Measurements from ENCODE around the gene PTTG1IP2.

The PTTG1IP2 gene

DNA sequence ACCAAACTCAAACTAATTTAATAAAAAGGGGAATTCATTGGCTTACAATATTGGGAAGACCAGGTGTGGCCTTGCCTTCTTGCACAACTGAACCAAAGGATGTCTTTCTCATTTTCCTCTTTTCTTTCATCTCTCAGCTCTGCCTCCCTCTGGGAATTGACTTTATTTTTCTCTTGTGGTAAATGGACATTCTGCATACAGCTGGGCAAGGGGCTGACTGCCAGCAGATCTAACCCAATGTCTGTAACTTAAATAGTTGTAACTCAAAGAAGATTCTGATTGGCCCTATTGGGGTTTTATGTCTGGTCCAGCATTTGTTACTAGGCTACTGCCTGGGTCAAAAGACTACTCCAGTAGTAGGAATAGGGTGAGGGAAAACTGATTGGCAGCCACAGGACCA, 15.3 kb downstream of the PTTG1IP2 start:
- no peak for DNase-seq

GRCh38 chr7:90485734-90486316, 16.4 kb downstream of the PTTG1IP2 start:
- no peak for DNase-seq

DNA sequence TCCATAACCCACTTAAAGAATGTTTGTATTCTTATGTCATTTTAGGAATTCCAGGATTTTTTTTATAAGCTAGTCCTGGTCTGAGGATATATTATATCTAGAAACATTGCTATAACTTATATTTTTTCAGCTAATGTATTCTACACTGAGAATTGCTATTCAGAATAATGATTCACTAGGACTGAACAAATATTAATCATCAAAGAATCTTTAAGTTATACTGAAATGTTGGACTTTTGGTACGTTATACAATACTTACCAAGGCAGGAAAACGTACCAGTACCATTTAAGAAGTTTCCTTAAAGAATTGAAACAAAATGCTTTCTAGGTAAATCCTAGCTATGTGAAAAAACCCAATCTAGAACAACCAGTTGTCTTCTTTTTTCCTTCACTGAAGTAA, 18.4 kb downstream of the PTTG1IP2 start:
- DNase-seq, result no peak

DNA sequence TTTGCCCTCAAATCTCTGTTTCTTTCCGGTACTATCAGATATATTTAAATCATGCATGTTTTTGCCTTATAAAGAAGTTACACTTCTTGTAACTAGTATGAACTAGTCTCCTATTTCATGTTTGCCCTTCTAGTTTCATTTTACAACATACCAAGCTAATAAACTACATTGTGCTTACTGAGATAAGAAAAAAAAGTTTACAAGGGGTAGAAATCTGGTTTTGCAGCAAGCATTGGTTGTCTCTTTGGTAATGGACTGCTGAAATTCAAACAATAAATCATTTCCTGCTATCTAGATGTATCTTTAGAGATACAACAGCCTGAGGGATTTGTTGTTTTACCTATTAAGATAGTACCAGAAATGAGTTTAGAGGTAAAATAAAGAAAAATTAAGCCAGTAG, 18.8 kb downstream of the PTTG1IP2 start:
- no peak for DNase-seq

- DNase-seq, result no peak
Observed at GRCh38 chr7:90492250-90492649, 22.8 kb downstream of the PTTG1IP2 start.

- no peak for DNase-seq
Observed at GRCh38 chr7:90495241-90495640, 25.8 kb downstream of the PTTG1IP2 start.

GRCh38 chr7:90502539-90502938, 33.1 kb downstream of the PTTG1IP2 start:
- no peak for DNase-seq

GRCh38 chr7:90503367-90503766, 33.9 kb downstream of the PTTG1IP2 start:
- no peak for DNase-seq

GRCh38 chr7:90507692-90508091, 38.3 kb downstream of the PTTG1IP2 start:
- no peak for DNase-seq

GRCh38 chr7:90511776-90512175, 42.3 kb downstream of the PTTG1IP2 start:
- no peak for DNase-seq

DNA sequence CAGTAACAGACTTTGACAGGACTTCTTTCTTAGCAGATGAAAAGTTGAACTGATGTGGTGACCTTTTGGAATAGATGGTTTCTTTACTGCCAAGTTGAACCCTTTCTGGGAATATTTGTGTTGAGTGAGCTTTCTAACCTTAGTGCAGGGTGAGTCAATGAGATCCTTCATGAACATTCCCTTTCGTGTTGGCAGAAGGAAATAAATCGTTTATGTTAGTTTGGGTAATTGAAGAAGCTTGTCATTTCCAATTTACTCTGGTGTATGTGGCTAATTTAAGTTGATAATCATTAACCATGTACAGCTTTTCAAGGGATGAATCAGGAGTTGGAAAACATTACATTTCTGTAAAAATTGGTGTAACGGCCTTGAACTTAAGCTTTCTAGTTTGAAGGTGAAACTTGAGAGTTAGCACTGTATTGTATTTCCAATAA, 43.4 kb downstream of the PTTG1IP2 start:
- no peak for DNase-seq

- DNase-seq, result no peak
Observed at GRCh38 chr7:90516257-90516656, 46.8 kb downstream of the PTTG1IP2 start.

DNA sequence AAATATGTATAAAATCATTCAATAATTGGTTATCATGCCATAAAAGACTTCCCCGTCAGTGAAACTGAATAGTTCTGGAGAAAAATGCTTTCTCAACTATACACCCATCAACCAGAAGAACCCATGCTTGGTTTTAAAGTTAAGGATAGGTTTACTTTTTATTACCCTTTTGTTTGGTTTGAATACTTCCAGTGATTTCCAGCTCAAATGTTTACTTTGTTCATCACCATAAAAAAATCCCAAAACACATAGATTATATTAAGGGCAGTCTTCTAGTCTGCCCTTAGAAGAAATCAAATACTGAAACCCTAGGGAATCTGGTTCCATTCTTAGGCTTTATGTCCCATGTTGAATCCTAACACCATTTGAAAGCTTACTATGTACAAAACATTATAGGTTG, 49.2 kb downstream of the PTTG1IP2 start:
- DNase-seq, result no peak

DNA sequence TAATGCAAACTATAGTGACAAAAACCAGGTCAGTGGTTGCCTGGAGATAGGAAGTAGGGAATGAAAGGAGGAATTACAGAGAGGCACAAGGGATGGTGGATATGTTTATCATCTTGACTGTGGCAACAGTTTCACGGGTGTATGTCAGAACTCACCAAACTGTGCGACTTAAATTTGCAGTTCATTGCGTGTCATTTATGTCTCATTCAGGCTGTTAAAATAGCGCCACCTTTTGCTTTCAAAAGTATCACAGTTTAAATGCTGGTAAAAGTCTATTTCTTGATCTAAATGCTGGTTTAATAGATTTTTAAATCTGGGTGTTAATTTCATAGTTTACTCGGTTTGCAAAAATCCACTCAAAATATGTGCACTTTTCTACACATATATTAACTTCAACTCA, 51.0 kb downstream of the PTTG1IP2 start:
- peak; percentile 45 for DNase-seq

GRCh38 chr7:90530263-90530662, 60.8 kb downstream of the PTTG1IP2 start:
- no peak for DNase-seq

GRCh38 chr7:90532231-90532929, 62.9 kb downstream of the PTTG1IP2 start:
- no peak for DNase-seq

- DNase-seq, result no peak
Observed at GRCh38 chr7:90536449-90536848, 67.0 kb downstream of the PTTG1IP2 start.

DNA sequence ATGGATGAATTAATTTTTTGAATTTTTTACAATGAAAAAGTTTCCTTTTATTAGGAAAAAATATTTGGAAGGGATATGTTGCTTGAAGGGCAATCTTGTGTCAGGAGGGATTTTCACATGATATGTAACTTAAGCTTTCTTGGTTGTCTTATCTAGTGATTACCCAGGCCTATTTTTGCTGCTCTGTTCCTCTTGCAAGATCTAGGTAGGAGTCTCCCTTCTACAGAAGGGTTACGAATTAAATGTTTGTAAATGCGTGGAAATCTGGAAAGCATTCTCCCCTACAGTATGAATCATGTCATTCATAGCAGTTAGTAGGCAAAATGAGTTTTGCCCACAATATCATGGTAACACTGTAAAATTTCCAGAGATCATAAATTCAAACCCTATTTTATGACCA, 69.0 kb downstream of the PTTG1IP2 start:
- no peak for DNase-seq

GRCh38 chr7:90540406-90540805, 71.0 kb downstream of the PTTG1IP2 start:
- DNase-seq, result no peak

GRCh38 chr7:90551036-90551435, 81.6 kb downstream of the PTTG1IP2 start:
- DNase-seq, result peak; percentile 41

GRCh38 chr7:90552521-90552920, 83.1 kb downstream of the PTTG1IP2 start:
- peak; percentile 50 for DNase-seq

DNA sequence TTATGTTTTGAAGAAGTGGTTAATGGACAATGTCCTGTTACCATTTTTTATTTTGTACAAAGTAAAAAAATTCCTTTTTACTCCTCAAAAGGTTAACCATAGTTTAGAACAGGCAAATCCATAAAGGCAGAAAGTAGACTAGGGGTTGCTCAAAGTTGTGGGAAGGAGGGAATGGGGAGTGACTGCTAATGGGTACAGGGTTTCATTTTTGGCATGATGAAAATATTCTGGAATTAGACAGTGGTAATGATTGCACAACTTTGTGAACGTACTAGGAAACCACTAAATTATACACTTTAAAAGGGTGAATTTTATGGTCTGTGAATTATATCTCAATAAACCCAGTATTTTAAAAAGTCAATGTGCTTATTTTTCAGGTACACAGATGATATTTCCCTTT, 91.3 kb downstream of the PTTG1IP2 start:
- DNase-seq, result no peak

Data from DMS53 (cell line).